Tibial artery (tissue), 4 donors: Measurements from ENCODE around the gene ANKRD33B.
"Not testable (repeated sequence)": the region's sequence is repeated elsewhere in the genome, so short reads cannot be mapped to it uniquely, and the experiment has no call there.

Experiments used
- DNase-seq, 2 donors: peaks; one replicate each; pipeline ENCODE4 v3.0.0-alpha.2; 2019
- H3K27ac ChIP-seq, 2 donors: fragments of 200-600 bp; sonication (generic) in 1 of 2; 1 replicate in 1 of 2; 2 replicates in 1 of 2; pipeline ENCODE4 v1.5.1; 2018 to 2019; ENCODE audit warnings: mild to moderate bottlenecking in 1 of 2
- H3K27me3 ChIP-seq, 2 donors: fragments of 200-600 bp; sonication (generic) in 1 of 2; one replicate each; pipeline versions ENCODE4 v1.5.1 to v1.6.0; 2016 to 2019
- H3K36me3 ChIP-seq, 3 donors: fragments of 200-600 bp; sonication (generic) in 2 of 3; one replicate each; pipeline ENCODE4 v1.5.1; 2016 to 2019; ENCODE audit warnings: mild to moderate bottlenecking in 2 of 3
- H3K4me1 ChIP-seq, 4 donors: fragments of 200-600 bp; sonication (generic) in 2 of 4; 1 replicate in 3 of 4; 2 replicates in 1 of 4; pipeline ENCODE4 v1.5.1; 2016 to 2019
- H3K4me3 ChIP-seq, 2 donors: fragments of 200-600 bp; sonication (generic) in 1 of 2; 1 replicate in 1 of 2; 2 replicates in 1 of 2; pipeline ENCODE4 v1.5.1; 2018 to 2019; ENCODE audit warnings: mild to moderate bottlenecking in 2 of 2
- H3K9me3 ChIP-seq, 3 donors: fragments of 200-600 bp; sonication (generic) in 1 of 3; one replicate each; pipeline ENCODE4 v1.5.1; 2016 to 2019
- CTCF ChIP-seq, 2 experiments: fragments of 200-600 bp in 1 of 2; fragments of 450-650 bp in 1 of 2; IDR thresholded peaks; one replicate each; pipeline ENCODE4 v1.5.1; 2017 to 2019; ENCODE audit warnings: antibody characterized with exemption in 2 of 2, mild to moderate bottlenecking in 1 of 2, moderate library complexity in 1 of 2
- intact Hi-C: fragments of 100-400 bp; cut with DNase I; formaldehyde crosslinking; loops from one replicate; pipeline ENCODE4 v1.15.0; 2023; ENCODE audit warnings: low total_unique reads

The ANKRD33B gene

GRCh38 chr5:10564838-10565784 is 1.2 kb downstream of the ANKRD33B start:
- H3K27ac ChIP-seq: peak overlapping the region; percentile 57 to 77

GRCh38 chr5:10565785-10566542 is 2.1 kb downstream of the ANKRD33B start:
- H3K4me3 ChIP-seq: peak overlapping the region; percentile 63 to 67
- intact Hi-C loops: no loop called here
- H3K27me3 ChIP-seq: peaks cover 0 to 19% of the 10 kb centered on the region in 2 donors
- H3K9me3 ChIP-seq: no peaks in the 10 kb centered on the region
- peak in 1 of 2 donors; percentile 68 for DNase-seq
- peak overlapping the region; percentile 57 to 77 for H3K27ac ChIP-seq
- no peak for TF ChIP-seq CTCF (IDR thresholded peaks at IDR 0.05)
- H3K36me3 ChIP-seq: no peaks in the 10 kb centered on the region
- peaks cover 0 to 55% (median 29%) of the 10 kb centered on the region in 4 donors for H3K4me1 ChIP-seq

More at GRCh38 chr5:10564838-10565784, 1.2 kb downstream of the ANKRD33B start:
- peak overlapping the region; percentile 63 to 67 for H3K4me3 ChIP-seq
- peaks cover 0 to 55% (median 29%) of the 10 kb centered on the region in 4 donors for H3K4me1 ChIP-seq
- peaks cover 0 to 19% of the 10 kb centered on the region in 2 donors for H3K27me3 ChIP-seq
- no peaks in the 10 kb centered on the region for H3K36me3 ChIP-seq
- no peak for TF ChIP-seq CTCF (IDR thresholded peaks at IDR 0.05)
- DNase-seq: peak in 1 of 2 donors; percentile 70
- no peaks in the 10 kb centered on the region for H3K9me3 ChIP-seq
- intact Hi-C loops: loop anchor here (5.0 kb wide), 1 partner anchor 37 kb away; no protein-coding TSS in a partner anchor

GRCh38 chr5:10566543-10567068 is 2.7 kb downstream of the ANKRD33B start:
- no peak for TF ChIP-seq CTCF (IDR thresholded peaks at IDR 0.05)

GRCh38 chr5:10567121-10567591 is 3.3 kb downstream of the ANKRD33B start:
- H3K9me3 ChIP-seq: no peaks in the 10 kb centered on the region
- peaks cover 0 to 19% of the 10 kb centered on the region in 2 donors for H3K27me3 ChIP-seq
- H3K4me3 ChIP-seq: no peak overlapping the region
- no peak for TF ChIP-seq CTCF (IDR thresholded peaks at IDR 0.05)
- intact Hi-C loops: no loop called here
- H3K27ac ChIP-seq: peak overlapping the region; percentile 47 to 77
- peak in 1 of 2 donors; percentile 56 for DNase-seq
- no peaks in the 10 kb centered on the region for H3K36me3 ChIP-seq
- H3K4me1 ChIP-seq: peaks cover 0 to 55% (median 29%) of the 10 kb centered on the region in 4 donors

More at GRCh38 chr5:10566543-10567068, 2.7 kb downstream of the ANKRD33B start:
- H3K4me3 ChIP-seq: no peak overlapping the region
- peak overlapping the region; percentile 47 to 77 for H3K27ac ChIP-seq
- intact Hi-C loops: no loop called here
- no peaks in the 10 kb centered on the region for H3K36me3 ChIP-seq
- H3K4me1 ChIP-seq: peaks cover 0 to 55% (median 29%) of the 10 kb centered on the region in 4 donors
- peaks cover 0 to 19% of the 10 kb centered on the region in 2 donors for H3K27me3 ChIP-seq
- no peak for DNase-seq
- no peaks in the 10 kb centered on the region for H3K9me3 ChIP-seq

GRCh38 chr5:10567781-10568321 is 4.0 kb downstream of the ANKRD33B start:
- Histone ChIP-seq H3K4me3 (no peak overlapping the region), H3K4me1 (peaks cover 0 to 55% (median 29%) of the 10 kb centered on the region in 4 donors), H3K27me3 (peaks cover 0 to 17% of the 10 kb centered on the region in 2 donors), H3K9me3 (no peaks in the 10 kb centered on the region), H3K36me3 (no peaks in the 10 kb centered on the region), H3K27ac (peak overlapping the region; percentile 47 to 77)
- DNase-seq: no peak
- intact Hi-C loops: no loop called here
- no peak for TF ChIP-seq CTCF (IDR thresholded peaks at IDR 0.05)

- H3K9me3 ChIP-seq, intact Hi-C loops, H3K36me3 ChIP-seq, H3K4me3 ChIP-seq, H3K27me3 ChIP-seq, H3K27ac ChIP-seq, DNase-seq: not testable (repeated sequence)
- H3K4me1 ChIP-seq: peaks cover 0 to 30% (median 7%) of the 10 kb centered on the region in 4 donors
Observed at GRCh38 chr5:10570540-10570939, 6.7 kb downstream of the ANKRD33B start.
